SK-N-SH (cell line): ENCODE measurements around the gene CCR3. TPM values are rescaled to one million over a fixed set of nuclear protein-coding genes. Genes with fewer than 3 reads are reported as not detected.

Experiments used
- CTCF ChIA-PET: fragments of 300-600, 350-600 bp; formaldehyde crosslinking; extraction: SDS; loops from one replicate; lab custom pipeline; 2021; lab: Yijun Ruan, JAX
- POLR2A ChIA-PET: fragments of 350-600 bp; sonication (Branson Sonifier 250); formaldehyde crosslinking; extraction: SDS; loops from one replicate; lab custom pipeline; 2020; ENCODE audit warnings: antibody characterized with exemption, inconsistent platforms; lab: Yijun Ruan, JAX
- DNase-seq: peaks from one replicate; pipeline ENCODE4 v3.0.0; 2012
- H2AFZ ChIP-seq: fragments of 200-600 bp; sonication (generic); 2 replicates; pipeline ENCODE4 v1.8.1; 2016; ENCODE audit warnings: antibody characterized with exemption, mild to moderate bottlenecking, low read depth
- H3F3A ChIP-seq: fragments of 200-600 bp; sonication (generic); replicated peaks from 2 replicates; pipeline ENCODE3; 2016; ENCODE audit warnings: antibody characterized with exemption, mild to moderate bottlenecking; ENCODE audit not compliant: insufficient read depth
- H3K27ac ChIP-seq, 2 experiments: fragments of 200-500 bp in 1 of 2; fragments of 200-600 bp in 1 of 2; sonication (Bioruptor generic) in 1 of 2; sonication (generic), shearing (Covaris generic) in 1 of 2; 2 replicates each; pipeline versions ENCODE4 v1.5.1 to v1.6.1; 2014 to 2016; ENCODE audit warnings: low read depth in 2 of 2, inconsistent platforms in 1 of 2, low read length in 1 of 2, mild to moderate bottlenecking in 1 of 2, mixed read lengths in 1 of 2
- H3K27me3 ChIP-seq: fragments of 200-600 bp; sonication (generic), shearing (Covaris generic); 2 replicates; pipeline ENCODE4 v1.6.1; 2016; ENCODE audit warnings: mixed run types; ENCODE audit not compliant: insufficient read depth
- H3K36me3 ChIP-seq, 2 experiments: fragments of 200-500 bp in 1 of 2; fragments of 200-600 bp in 1 of 2; sonication (Bioruptor generic) in 1 of 2; sonication (generic) in 1 of 2; replicated peaks in 1 of 2; 2 replicates each; pipeline versions ENCODE3 to v1.5.1; 2014 to 2016; ENCODE audit warnings: low read length in 1 of 2, mild to moderate bottlenecking in 1 of 2; ENCODE audit not compliant: insufficient read depth in 2 of 2, control insufficient read depth in 1 of 2
- H3K4me1 ChIP-seq, 2 experiments: fragments of 200-500 bp in 1 of 2; fragments of 200-600 bp in 1 of 2; sonication (Bioruptor generic) in 1 of 2; sonication (generic), shearing (Covaris generic) in 1 of 2; 2 replicates each; pipeline versions ENCODE4 v1.5.1 to v1.6.1; 2014 to 2016; ENCODE audit warnings: low read depth in 1 of 2, low read length in 1 of 2, mixed run types in 1 of 2; ENCODE audit not compliant: insufficient read depth in 2 of 2, control insufficient read depth in 1 of 2
- H3K4me2 ChIP-seq: fragments of 200-600 bp; sonication (generic), shearing (Covaris generic); 2 replicates; pipeline ENCODE4 v1.6.1; 2017; ENCODE audit warnings: mixed run types
- H3K4me3 ChIP-seq, 2 experiments: fragments of 200-500 bp in 1 of 2; fragments of 200-600 bp in 1 of 2; sonication (Bioruptor generic) in 1 of 2; sonication (generic), shearing (Covaris generic) in 1 of 2; 2 replicates each; pipeline versions ENCODE4 v1.5.1 to v1.8.1; 2014 to 2016; ENCODE audit warnings: low read depth in 2 of 2, inconsistent platforms in 1 of 2, low read length in 1 of 2, mild to moderate bottlenecking in 1 of 2, mixed read lengths in 1 of 2, moderate library complexity in 1 of 2
- H3K79me2 ChIP-seq: fragments of 200-600 bp; sonication (generic); 2 replicates; pipeline ENCODE4 v1.8.1; 2017; ENCODE audit warnings: mild to moderate bottlenecking; ENCODE audit not compliant: insufficient read depth
- H3K9ac ChIP-seq: fragments of 200-600 bp; sonication (generic); 2 replicates; pipeline ENCODE4 v1.6.1; 2017; ENCODE audit warnings: mixed run types
- H3K9me2 ChIP-seq: fragments of 200-600 bp; sonication (generic); 2 replicates; pipeline ENCODE4 v1.6.1; 2017; ENCODE audit warnings: mixed run types
- H3K9me3 ChIP-seq: fragments of 200-600 bp; sonication (generic); 2 replicates; pipeline ENCODE4 v1.6.1; 2017; ENCODE audit warnings: mixed run types, mild to moderate bottlenecking, moderate library complexity
- H4K20me1 ChIP-seq: fragments of 200-600 bp; sonication (generic); 2 replicates; pipeline ENCODE4 v1.6.1; 2017; ENCODE audit warnings: mild to moderate bottlenecking, mixed run types; ENCODE audit not compliant: insufficient read depth
- CHD2 ChIP-seq: fragments of 150-350 bp; IDR thresholded peaks from 2 replicates; pipeline ENCODE4 v1.6.1; 2018; ENCODE audit warnings: low read length; ENCODE audit not compliant: partially characterized antibody
- CTCF ChIP-seq: fragments of 200-600 bp; sonication (generic); IDR thresholded peaks from 2 replicates; pipeline ENCODE4 v1.6.1; 2017; ENCODE audit warnings: antibody characterized with exemption, mild to moderate bottlenecking, moderate library complexity
- ELF1 ChIP-seq: IDR thresholded peaks from 2 replicates; pipeline ENCODE4 v1.4.0; 2012
- EZH2phosphoT487 ChIP-seq: fragments of 200-600 bp; sonication (generic); IDR thresholded peaks from 2 replicates; pipeline ENCODE4 v1.6.1; 2017; ENCODE audit warnings: low read depth, mixed run types, mild to moderate bottlenecking, antibody characterized with exemption, moderate library complexity, borderline replicate concordance
- FOSL2 ChIP-seq: IDR thresholded peaks from 2 replicates; pipeline ENCODE4 v1.4.0; 2012; ENCODE audit warnings: low read depth, mild to moderate bottlenecking, moderate library complexity, borderline replicate concordance
- FOXJ3 ChIP-seq: sonication (generic); formaldehyde crosslinking; IDR thresholded peaks from 2 replicates; pipeline ENCODE4 v1.5.1; 2020; ENCODE audit warnings: mild to moderate bottlenecking, missing genetic modification reagents
- JUND ChIP-seq: IDR thresholded peaks from 2 replicates; pipeline ENCODE4 v1.4.0; 2012
- MEF2A ChIP-seq: IDR thresholded peaks from 2 replicates; pipeline ENCODE4 v1.4.0; 2012; ENCODE audit warnings: low read depth, borderline replicate concordance
- MXI1 ChIP-seq: IDR thresholded peaks from 2 replicates; pipeline ENCODE4 v1.6.1; 2012; ENCODE audit warnings: mild to moderate bottlenecking, low read depth, low read length, improper control_type of control experiment
- NFIC ChIP-seq: IDR thresholded peaks from 2 replicates; pipeline ENCODE4 v1.4.0; 2012; ENCODE audit warnings: borderline replicate concordance
- NRF1 ChIP-seq: IDR thresholded peaks from 2 replicates; pipeline ENCODE4 v1.6.1; 2012; ENCODE audit warnings: low read depth, mild to moderate bottlenecking, low read length
- POLR2AphosphoS5 ChIP-seq: IDR thresholded peaks from 2 replicates; pipeline ENCODE4 v1.6.1; 2012; ENCODE audit warnings: low read depth, low read length
- RAD21 ChIP-seq: IDR thresholded peaks from 2 replicates; pipeline ENCODE4 v1.6.1; 2012; ENCODE audit warnings: mild to moderate bottlenecking, low read length
- RCOR1 ChIP-seq: fragments of 150-350 bp; IDR thresholded peaks from 2 replicates; pipeline ENCODE4 v1.6.1; 2017; ENCODE audit warnings: antibody characterized with exemption, low read length
- RXRA ChIP-seq: IDR thresholded peaks from 2 replicates; pipeline ENCODE4 v1.4.0; 2012; ENCODE audit warnings: low read depth, mild to moderate bottlenecking, borderline replicate concordance
- SIN3A ChIP-seq: IDR thresholded peaks from 2 replicates; pipeline ENCODE4 v1.6.1; 2012; ENCODE audit warnings: low read depth, mild to moderate bottlenecking, low read length, moderate library complexity, borderline replicate concordance
- TAF1 ChIP-seq: IDR thresholded peaks from 2 replicates; pipeline ENCODE4 v1.6.1; 2012; ENCODE audit warnings: low read depth, mild to moderate bottlenecking, low read length, moderate library complexity, borderline replicate concordance
- TCF12 ChIP-seq: IDR thresholded peaks from 2 replicates; pipeline ENCODE4 v1.4.0; 2012
- WGBS: methylation state at CpG from one replicate; pipeline ENCODE4 v1.1.6; 2017; ENCODE audit warnings: low lambda C conversion rate; 5-methylcytosine and 5-hydroxymethylcytosine counted together
- polyA plus RNA-seq, 3 experiments: library from polyadenylated mRNA; depleted of rRNA; stranded (reverse); fragments of >200 nt; gene quantifications; 2 replicates each; pipeline ENCODE4 v1.2.3, GENCODE V29; 2012
- TF ChIP-seq, protein P1 (sequence below): IDR thresholded peaks from 2 replicates; pipeline ENCODE4; 2012

CCR3 gene
- polyA plus RNA-seq, 1 of the 3 experiments (the other 2 are of a cell fraction), result not detected

- no peaks in the 10 kb centered on the region for H4K20me1 ChIP-seq
- H3K9me3 ChIP-seq, result no peaks in the 10 kb centered on the region
- POLR2A ChIA-PET, result no interaction called here
- no peak overlapping the region for H2AFZ ChIP-seq
- no peaks in the 10 kb centered on the region for H3F3A ChIP-seq
- H3K27ac ChIP-seq, result no peak overlapping the region
- no peak for DNase-seq
- CTCF ChIA-PET, result interaction anchor here (0.9 to 1.8 kb wide), 3 partner anchors 8 to 163 kb away, joined by 3 to 6 read pairs (median 4); partner anchors contain the start of gene CCR1
- H3K27me3 ChIP-seq, result no peaks in the 10 kb centered on the region; the same call in 1 of the 2 replicates
- H3K4me1 ChIP-seq, result no peaks in the 10 kb centered on the region
- TF ChIP-seq RCOR1, result no peak
- TF ChIP-seq POLR2AphosphoS5, result no peak
- no peak for TF ChIP-seq MXI1
- TF ChIP-seq JUND, result no peak
- TF ChIP-seq CTCF, result no peak
- no peak for TF ChIP-seq FOXJ3 (CRISPR knock-in tag)
- no peaks in the 10 kb centered on the region for H3K36me3 ChIP-seq
- H3K9ac ChIP-seq, result no peak overlapping the region
- H3K4me3 ChIP-seq, result no peak overlapping the region
- H3K4me2 ChIP-seq, result no peak overlapping the region
- H3K9me2 ChIP-seq, result no peaks in the 10 kb centered on the region
- 0% methylated on average over 4 of the region's 4 CpGs for WGBS
- no peaks in the 10 kb centered on the region for H3K79me2 ChIP-seq
These were observed 26.3 kb upstream of the CCR3 start for GRCh38 chr3:46215810-46216414.

GRCh38 chr3:46218196-46218709 lies 24.0 kb upstream of the CCR3 start:
- Histone ChIP-seq H3K4me3 (no peak overlapping the region), H3F3A (no peaks in the 10 kb centered on the region), H3K4me1 (no peaks in the 10 kb centered on the region), H3K9ac (no peak overlapping the region), H3K27ac (no peak overlapping the region), H3K4me2 (no peak overlapping the region), H3K9me2 (no peaks in the 10 kb centered on the region), H4K20me1 (no peaks in the 10 kb centered on the region), H3K27me3 (no peaks in the 10 kb centered on the region; the same call in 1 of the 2 replicates), H2AFZ (no peak overlapping the region), H3K36me3 (no peaks in the 10 kb centered on the region)
- no peak for DNase-seq
- POLR2A ChIA-PET, result no interaction called here
- 0% methylated on average over 2 of the region's 2 CpGs for WGBS
- no peak for TF ChIP-seq NRF1
- no peak for TF ChIP-seq MEF2A
- TF ChIP-seq JUND, result no peak
- TF ChIP-seq SIN3A, result no peak
- TF ChIP-seq FOXJ3 (CRISPR knock-in tag), result no peak
- TF ChIP-seq NFIC, result no peak
- TF ChIP-seq RXRA, result no peak
- no peak for TF ChIP-seq TAF1
- no peak for TF ChIP-seq ELF1
- TF ChIP-seq, protein P1, sequence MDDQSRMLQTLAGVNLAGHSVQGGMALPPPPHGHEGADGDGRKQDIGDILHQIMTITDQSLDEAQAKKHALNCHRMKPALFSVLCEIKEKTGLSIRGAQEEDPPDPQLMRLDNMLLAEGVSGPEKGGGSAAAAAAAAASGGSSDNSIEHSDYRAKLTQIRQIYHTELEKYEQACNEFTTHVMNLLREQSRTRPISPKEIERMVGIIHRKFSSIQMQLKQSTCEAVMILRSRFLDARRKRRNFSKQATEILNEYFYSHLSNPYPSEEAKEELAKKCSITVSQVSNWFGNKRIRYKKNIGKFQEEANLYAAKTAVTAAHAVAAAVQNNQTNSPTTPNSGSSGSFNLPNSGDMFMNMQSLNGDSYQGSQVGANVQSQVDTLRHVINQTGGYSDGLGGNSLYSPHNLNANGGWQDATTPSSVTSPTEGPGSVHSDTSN, result no peak
- no peak for TF ChIP-seq CTCF
- no peak for TF ChIP-seq TCF12
- no peak for TF ChIP-seq FOSL2
- no peak for TF ChIP-seq CHD2
- TF ChIP-seq EZH2phosphoT487, result no peak
- no peak for TF ChIP-seq RAD21
- TF ChIP-seq, all 33 proteins: peak for 0
- H3K79me2 ChIP-seq, result no peaks in the 10 kb centered on the region
- CTCF ChIA-PET, result interaction anchor here (0.8 to 1.0 kb wide), 2 partner anchors 10 to 14 kb away, joined by 3 read pairs; no protein-coding TSS in a partner anchor
- H3K9me3 ChIP-seq, result no peaks in the 10 kb centered on the region
